Breast epithelium (tissue), 4 donors: ENCODE data around the gene DNAJB7. TPM values are rescaled to one million over a fixed set of nuclear protein-coding genes. Genes with fewer than 3 reads are reported as not detected.

ENCODE experiments used
- DNase-seq, 2 donors: peaks; one replicate each; pipeline ENCODE4 v3.0.0-alpha.2; 2019; ENCODE audit warnings: low spot score in 2 of 2
- H3K27ac ChIP-seq, 2 donors: fragments of 200-600 bp; sonication (generic) in 1 of 2; one replicate each; pipeline ENCODE4 v1.5.1; 2016 to 2019; ENCODE audit warnings: mild to moderate bottlenecking in 1 of 2
- H3K27me3 ChIP-seq, 2 donors: fragments of 200-600 bp; sonication (generic) in 1 of 2; one replicate each; pipeline versions ENCODE4 v1.5.1 to v1.6.0; 2017 to 2019; ENCODE audit warnings: control low read depth in 1 of 2, mild to moderate bottlenecking in 1 of 2
- H3K36me3 ChIP-seq: fragments of 200-600 bp; one replicate; pipeline ENCODE4 v1.5.1; 2019
- H3K4me1 ChIP-seq, 2 donors: fragments of 200-600 bp; sonication (generic); one replicate each; pipeline ENCODE4 v1.5.1; 2016 to 2019; ENCODE audit warnings: control low read depth in 1 of 2
- H3K4me3 ChIP-seq, 3 donors: fragments of 200-600 bp; sonication (generic); 1 replicate in 2 of 3; 2 replicates in 1 of 3; pipeline ENCODE4 v1.5.1; 2016 to 2019; ENCODE audit warnings: mild to moderate bottlenecking in 3 of 3, moderate library complexity in 2 of 3
- H3K9me3 ChIP-seq, 2 donors: fragments of 200-600 bp; sonication (generic) in 1 of 2; one replicate each; pipeline ENCODE4 v1.5.1; 2016 to 2019; ENCODE audit warnings: control low read depth in 1 of 2
- CTCF ChIP-seq, 3 donors: fragments of 450-650 bp; IDR thresholded peaks; one replicate each; pipeline ENCODE4 v1.5.1; 2016 to 2017; ENCODE audit warnings: antibody characterized with exemption in 3 of 3, mild to moderate bottlenecking in 3 of 3, moderate library complexity in 3 of 3
- POLR2A ChIP-seq: fragments of 450-650 bp; IDR thresholded peaks from one replicate; pipeline ENCODE4 v1.6.1; 2016; ENCODE audit warnings: antibody characterized with exemption, mild to moderate bottlenecking, moderate library complexity
- POLR2AphosphoS5 ChIP-seq, 3 donors: sonication (generic); formaldehyde crosslinking; IDR thresholded peaks; one replicate each; pipeline ENCODE4 v1.6.1; 2017; ENCODE audit warnings: antibody characterized with exemption in 3 of 3
- intact Hi-C: fragments of 100-400 bp; cut with DNase I; formaldehyde crosslinking; loops from one replicate; pipeline ENCODE4 v1.15.1; 2023; ENCODE audit warnings: low total_unique reads
- total RNA-seq, 3 donors: library from RNA; depleted of rRNA; stranded (reverse); fragments of >200 nt; gene quantifications; one replicate each; pipeline ENCODE4 v1.1.0, GENCODE V29; 2016

The DNAJB7 gene
- total RNA-seq, 3 donors from 2014 or later = not detected

GRCh38 chr22:40818192-40818746 is 43.6 kb downstream of the DNAJB7 start:
- no peak for DNase-seq
- Histone ChIP-seq H3K4me3 (peak overlapping the region; percentile 89 to 93 (median 91)), H3K27me3 (no peaks in the 10 kb centered on the region), H3K4me1 (peaks cover 0 to 9% of the 10 kb centered on the region in 2 donors), H3K27ac (no peak overlapping the region), H3K9me3 (no peaks in the 10 kb centered on the region), H3K36me3 (no peaks in the 10 kb centered on the region)
- no peak for TF ChIP-seq CTCF (IDR thresholded peaks at IDR 0.05)
- no peak for TF ChIP-seq POLR2AphosphoS5 (IDR thresholded peaks at IDR 0.05)
- no peak for TF ChIP-seq POLR2A
- intact Hi-C loops = no loop called here

- Histone ChIP-seq H3K4me3 (peak overlapping the region in 2 of 3 donors; percentile 89 to 93), H3K27ac (no peak overlapping the region), H3K4me1 (peaks cover 0 to 9% of the 10 kb centered on the region in 2 donors), H3K36me3 (no peaks in the 10 kb centered on the region), H3K9me3 (no peaks in the 10 kb centered on the region), H3K27me3 (no peaks in the 10 kb centered on the region)
- no peak for DNase-seq
- TF ChIP-seq POLR2AphosphoS5 (IDR thresholded peaks at IDR 0.05) = no peak
- TF ChIP-seq POLR2A = no peak
- TF ChIP-seq CTCF (IDR thresholded peaks at IDR 0.05) = no peak
- intact Hi-C loops = no loop called here
These were observed 44.2 kb downstream of the DNAJB7 start for GRCh38 chr22:40817737-40818136.

GRCh38 chr22:40813912-40814315 is 48.0 kb downstream of the DNAJB7 start:
- TF ChIP-seq POLR2A = no peak
- TF ChIP-seq CTCF (IDR thresholded peaks at IDR 0.05) = no peak
- TF ChIP-seq POLR2AphosphoS5 (IDR thresholded peaks at IDR 0.05) = no peak
- Histone ChIP-seq H3K9me3 (no peaks in the 10 kb centered on the region), H3K27me3 (no peaks in the 10 kb centered on the region), H3K4me3 (no peak overlapping the region), H3K27ac (no peak overlapping the region), H3K36me3 (no peaks in the 10 kb centered on the region), H3K4me1 (peaks cover 0 to 9% of the 10 kb centered on the region in 2 donors)
- DNase-seq = no peak
- intact Hi-C loops = no loop called here

Other genes with a start within 250 kb of the DNAJB7 start
- gene MRTFA, start 225.4 kb downstream of the DNAJB7 start, total RNA-seq = 10 to 100 TPM; 47.0 to 69.2 (median 65.7) TPM
- not detected for gene MCHR1, start 182.6 kb downstream of the DNAJB7 start, total RNA-seq
- gene SLC25A17, start 42.8 kb downstream of the DNAJB7 start, total RNA-seq = 10 to 100 TPM; 18.1 to 23.3 (median 19.0) TPM
- 100 to 1,000 TPM; 162 to 248 (median 190) TPM for gene ST13, start 5.5 kb downstream of the DNAJB7 start, total RNA-seq
- 10 to 100 TPM; 11.5 to 13.8 (median 12.0) TPM for gene XPNPEP3, start 5.0 kb downstream of the DNAJB7 start, total RNA-seq
- gene RBX1, start 89.3 kb upstream of the DNAJB7 start, total RNA-seq = 10 to 100 TPM; 30.4 to 42.7 (median 39.3) TPM
- 100 to 1,000 TPM in 1 of 3 donors, 10 to 100 TPM in 2; 50.5 to 118 (median 56.2) TPM for gene EP300, start 230.5 kb upstream of the DNAJB7 start, total RNA-seq